WTC11 (cell line): ENCODE results near the gene ETV3. TPM values are rescaled to one million over a fixed set of nuclear protein-coding genes. Genes with fewer than 3 reads are reported as not detected.

ENCODE experiments used
- ATAC-seq: fragments of 200-7000 bp; cut with Tn5 transposase; 2 replicates; pipeline ENCODE4 v1.10.0; 2021; ENCODE audit warnings: mild to moderate bottlenecking, moderate library complexity
- CTCF ChIA-PET: fragments of 300-600 bp; sonication (Branson Sonifier 250); formaldehyde crosslinking; loops from one replicate; lab custom pipeline; 2021; ENCODE audit warnings: antibody characterized with exemption; lab: Charles Lee
- POLR2A ChIA-PET: fragments of 350-600 bp; sonication (Branson Sonifier 250); formaldehyde crosslinking; loops from one replicate; lab custom pipeline; 2021; ENCODE audit warnings: antibody characterized with exemption; lab: Charles Lee
- DNase-seq: peaks from one replicate; pipeline ENCODE4 v3.0.0; 2021; ENCODE audit warnings: low spot score
- H3K27ac Mint-ChIP-seq: 2 replicates; pipeline ENCODE4 v1.8.0; 2021; ENCODE audit warnings: mixed read lengths
- H3K27me3 Mint-ChIP-seq: 2 replicates; pipeline ENCODE4 v1.8.0; 2021; ENCODE audit warnings: low read depth, mild to moderate bottlenecking, moderate library complexity, mixed read lengths
- H3K36me3 Mint-ChIP-seq: 2 replicates; pipeline ENCODE4 v1.8.0; 2021; ENCODE audit warnings: mixed read lengths
- H3K4me1 Mint-ChIP-seq: 2 replicates; pipeline ENCODE4 v1.8.0; 2022; ENCODE audit warnings: mixed read lengths
- H3K4me3 Mint-ChIP-seq: 2 replicates; pipeline ENCODE4 v1.8.0; 2021; ENCODE audit warnings: mild to moderate bottlenecking, moderate library complexity, mixed read lengths
- H3K9me3 Mint-ChIP-seq: 2 replicates; pipeline ENCODE4 v1.8.0; 2021; ENCODE audit warnings: mixed read lengths
- CREM ChIP-seq: sonication (generic); formaldehyde crosslinking; IDR thresholded peaks from 2 replicates; pipeline ENCODE4 v1.8.1; 2022; ENCODE audit warnings: mild to moderate bottlenecking, missing genetic modification reagents, moderate library complexity
- MXD4 ChIP-seq: fragments of 250-450 bp; sonication (Bioruptor Pico); IDR thresholded peaks from 2 replicates; pipeline ENCODE4 v1.8.0; 2021; ENCODE audit warnings: mild to moderate bottlenecking, moderate library complexity, borderline replicate concordance
- NFE2L1 ChIP-seq: sonication (generic); formaldehyde crosslinking; IDR thresholded peaks from 2 replicates; pipeline ENCODE4 v1.8.1; 2023; ENCODE audit warnings: missing genetic modification reagents
- NR2C2 ChIP-seq: sonication (generic); formaldehyde crosslinking; IDR thresholded peaks from 2 replicates; pipeline ENCODE4 v1.8.0; 2022; ENCODE audit warnings: mild to moderate bottlenecking, missing genetic modification reagents
- NR3C1 ChIP-seq: sonication (generic); formaldehyde crosslinking; conservative IDR thresholded peaks from 2 replicates; pipeline ENCODE4 v1.8.1; 2023; ENCODE audit warnings: low read depth, mild to moderate bottlenecking, missing genetic modification reagents
- OVOL2 ChIP-seq: fragments of 250-450 bp; sonication (Bioruptor Pico); IDR thresholded peaks from 2 replicates; pipeline ENCODE4 v1.9.0; 2021; ENCODE audit warnings: mild to moderate bottlenecking, borderline replicate concordance
- RELA ChIP-seq: sonication (generic); formaldehyde crosslinking; IDR thresholded peaks from 2 replicates; pipeline ENCODE4 v1.8.1; 2022; ENCODE audit warnings: missing genetic modification reagents, mild to moderate bottlenecking, borderline replicate concordance
- SP1 ChIP-seq: sonication (generic); formaldehyde crosslinking; conservative IDR thresholded peaks from 2 replicates; pipeline ENCODE4 v1.8.1; 2022; ENCODE audit warnings: missing genetic modification reagents
- TEAD4 ChIP-seq: sonication (generic); formaldehyde crosslinking; IDR thresholded peaks from 2 replicates; pipeline ENCODE4 v1.8.0; 2022; ENCODE audit warnings: mild to moderate bottlenecking, missing genetic modification reagents
- TP53 ChIP-seq: sonication (generic); formaldehyde crosslinking; IDR thresholded peaks from 2 replicates; pipeline ENCODE4 v1.8.1; 2023; ENCODE audit warnings: mild to moderate bottlenecking, missing genetic modification reagents
- ZNF219 ChIP-seq: sonication (generic); formaldehyde crosslinking; IDR thresholded peaks from 2 replicates; pipeline ENCODE4 v1.8.0; 2023; ENCODE audit warnings: missing genetic modification reagents, mild to moderate bottlenecking, borderline replicate concordance
- ZNF671 ChIP-seq: fragments of 250-450 bp; sonication (Bioruptor Pico); IDR thresholded peaks from 2 replicates; pipeline ENCODE4 v1.8.0; 2021; ENCODE audit warnings: mild to moderate bottlenecking
- total RNA-seq: library from RNA; stranded (reverse); gene quantifications from 3 replicates; pipeline ENCODE4 v1.2.3, GENCODE V29; 2021
- TF ChIP-seq, protein P1 (sequence below): sonication (generic); formaldehyde crosslinking; IDR thresholded peaks from 2 replicates; pipeline ENCODE4 v1.8.0; 2023; ENCODE audit warnings: missing genetic modification reagents, mild to moderate bottlenecking, borderline replicate concordance
- TF ChIP-seq, protein P2 (sequence below): sonication (generic); formaldehyde crosslinking; IDR thresholded peaks from 2 replicates; pipeline ENCODE4 v1.8.1; 2023; ENCODE audit warnings: mild to moderate bottlenecking, missing genetic modification reagents, moderate library complexity
- TF ChIP-seq, protein P3 (sequence below): sonication (generic); formaldehyde crosslinking; conservative IDR thresholded peaks from 2 replicates; pipeline ENCODE4 v1.8.1; 2023; ENCODE audit warnings: mild to moderate bottlenecking, low read depth, missing genetic modification reagents, moderate library complexity
- TF ChIP-seq, protein P4 (sequence below): fragments of 250-450 bp; sonication (Bioruptor Pico); IDR thresholded peaks from 2 replicates; pipeline ENCODE4 v1.9.0; 2021; ENCODE audit warnings: mild to moderate bottlenecking
- TF ChIP-seq, protein P5 (sequence below): sonication (generic); formaldehyde crosslinking; IDR thresholded peaks from 2 replicates; pipeline ENCODE4 v1.8.0; 2022; ENCODE audit warnings: mild to moderate bottlenecking, missing genetic modification reagents

Gene ETV3
- total RNA-seq, 1 experiment from 2014 or later: 26.0 TPM

DNA sequence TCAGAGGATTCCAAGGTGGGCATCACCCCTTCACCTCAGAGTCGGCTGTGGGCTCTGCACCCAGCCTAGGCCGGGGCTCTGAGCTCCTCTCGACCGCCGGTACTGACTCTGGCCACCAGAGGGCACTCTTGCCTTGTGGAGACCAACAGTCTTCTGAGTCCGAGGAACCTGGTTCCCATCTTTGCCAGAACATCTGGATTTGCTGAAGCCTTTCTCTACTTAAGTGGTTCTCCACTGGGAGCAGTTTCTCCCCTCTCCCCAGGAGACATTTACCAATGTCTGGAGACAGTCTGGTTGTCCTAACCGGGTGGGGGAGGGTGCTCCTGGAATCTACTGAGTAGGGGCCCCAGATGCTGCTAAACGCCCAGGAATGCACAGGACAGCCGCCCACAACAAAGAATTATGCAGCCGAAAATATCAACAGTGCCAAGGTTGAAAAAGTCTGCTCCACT lies 48.0 kb downstream of the ETV3 start (continued):
- TF ChIP-seq SP1 (no peak; the same call in 1 of the 2 replicates), ZNF671 (CRISPR knock-in tag) (no peak), TEAD4 (no peak), NR3C1 (no peak), TP53 (CRISPR knock-in tag) (no peak)
- TF ChIP-seq, protein P1, sequence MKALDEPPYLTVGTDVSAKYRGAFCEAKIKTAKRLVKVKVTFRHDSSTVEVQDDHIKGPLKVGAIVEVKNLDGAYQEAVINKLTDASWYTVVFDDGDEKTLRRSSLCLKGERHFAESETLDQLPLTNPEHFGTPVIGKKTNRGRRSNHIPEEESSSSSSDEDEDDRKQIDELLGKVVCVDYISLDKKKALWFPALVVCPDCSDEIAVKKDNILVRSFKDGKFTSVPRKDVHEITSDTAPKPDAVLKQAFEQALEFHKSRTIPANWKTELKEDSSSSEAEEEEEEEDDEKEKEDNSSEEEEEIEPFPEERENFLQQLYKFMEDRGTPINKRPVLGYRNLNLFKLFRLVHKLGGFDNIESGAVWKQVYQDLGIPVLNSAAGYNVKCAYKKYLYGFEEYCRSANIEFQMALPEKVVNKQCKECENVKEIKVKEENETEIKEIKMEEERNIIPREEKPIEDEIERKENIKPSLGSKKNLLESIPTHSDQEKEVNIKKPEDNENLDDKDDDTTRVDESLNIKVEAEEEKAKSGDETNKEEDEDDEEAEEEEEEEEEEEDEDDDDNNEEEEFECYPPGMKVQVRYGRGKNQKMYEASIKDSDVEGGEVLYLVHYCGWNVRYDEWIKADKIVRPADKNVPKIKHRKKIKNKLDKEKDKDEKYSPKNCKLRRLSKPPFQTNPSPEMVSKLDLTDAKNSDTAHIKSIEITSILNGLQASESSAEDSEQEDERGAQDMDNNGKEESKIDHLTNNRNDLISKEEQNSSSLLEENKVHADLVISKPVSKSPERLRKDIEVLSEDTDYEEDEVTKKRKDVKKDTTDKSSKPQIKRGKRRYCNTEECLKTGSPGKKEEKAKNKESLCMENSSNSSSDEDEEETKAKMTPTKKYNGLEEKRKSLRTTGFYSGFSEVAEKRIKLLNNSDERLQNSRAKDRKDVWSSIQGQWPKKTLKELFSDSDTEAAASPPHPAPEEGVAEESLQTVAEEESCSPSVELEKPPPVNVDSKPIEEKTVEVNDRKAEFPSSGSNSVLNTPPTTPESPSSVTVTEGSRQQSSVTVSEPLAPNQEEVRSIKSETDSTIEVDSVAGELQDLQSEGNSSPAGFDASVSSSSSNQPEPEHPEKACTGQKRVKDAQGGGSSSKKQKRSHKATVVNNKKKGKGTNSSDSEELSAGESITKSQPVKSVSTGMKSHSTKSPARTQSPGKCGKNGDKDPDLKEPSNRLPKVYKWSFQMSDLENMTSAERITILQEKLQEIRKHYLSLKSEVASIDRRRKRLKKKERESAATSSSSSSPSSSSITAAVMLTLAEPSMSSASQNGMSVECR (CRISPR knock-in tag): no peak
- TF ChIP-seq, protein P2, sequence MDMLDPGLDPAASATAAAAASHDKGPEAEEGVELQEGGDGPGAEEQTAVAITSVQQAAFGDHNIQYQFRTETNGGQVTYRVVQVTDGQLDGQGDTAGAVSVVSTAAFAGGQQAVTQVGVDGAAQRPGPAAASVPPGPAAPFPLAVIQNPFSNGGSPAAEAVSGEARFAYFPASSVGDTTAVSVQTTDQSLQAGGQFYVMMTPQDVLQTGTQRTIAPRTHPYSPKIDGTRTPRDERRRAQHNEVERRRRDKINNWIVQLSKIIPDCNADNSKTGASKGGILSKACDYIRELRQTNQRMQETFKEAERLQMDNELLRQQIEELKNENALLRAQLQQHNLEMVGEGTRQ (CRISPR knock-in tag): no peak
- TF ChIP-seq, protein P3, sequence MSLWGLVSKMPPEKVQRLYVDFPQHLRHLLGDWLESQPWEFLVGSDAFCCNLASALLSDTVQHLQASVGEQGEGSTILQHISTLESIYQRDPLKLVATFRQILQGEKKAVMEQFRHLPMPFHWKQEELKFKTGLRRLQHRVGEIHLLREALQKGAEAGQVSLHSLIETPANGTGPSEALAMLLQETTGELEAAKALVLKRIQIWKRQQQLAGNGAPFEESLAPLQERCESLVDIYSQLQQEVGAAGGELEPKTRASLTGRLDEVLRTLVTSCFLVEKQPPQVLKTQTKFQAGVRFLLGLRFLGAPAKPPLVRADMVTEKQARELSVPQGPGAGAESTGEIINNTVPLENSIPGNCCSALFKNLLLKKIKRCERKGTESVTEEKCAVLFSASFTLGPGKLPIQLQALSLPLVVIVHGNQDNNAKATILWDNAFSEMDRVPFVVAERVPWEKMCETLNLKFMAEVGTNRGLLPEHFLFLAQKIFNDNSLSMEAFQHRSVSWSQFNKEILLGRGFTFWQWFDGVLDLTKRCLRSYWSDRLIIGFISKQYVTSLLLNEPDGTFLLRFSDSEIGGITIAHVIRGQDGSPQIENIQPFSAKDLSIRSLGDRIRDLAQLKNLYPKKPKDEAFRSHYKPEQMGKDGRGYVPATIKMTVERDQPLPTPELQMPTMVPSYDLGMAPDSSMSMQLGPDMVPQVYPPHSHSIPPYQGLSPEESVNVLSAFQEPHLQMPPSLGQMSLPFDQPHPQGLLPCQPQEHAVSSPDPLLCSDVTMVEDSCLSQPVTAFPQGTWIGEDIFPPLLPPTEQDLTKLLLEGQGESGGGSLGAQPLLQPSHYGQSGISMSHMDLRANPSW (CRISPR knock-in tag): no peak
- TF ChIP-seq, protein P4, sequence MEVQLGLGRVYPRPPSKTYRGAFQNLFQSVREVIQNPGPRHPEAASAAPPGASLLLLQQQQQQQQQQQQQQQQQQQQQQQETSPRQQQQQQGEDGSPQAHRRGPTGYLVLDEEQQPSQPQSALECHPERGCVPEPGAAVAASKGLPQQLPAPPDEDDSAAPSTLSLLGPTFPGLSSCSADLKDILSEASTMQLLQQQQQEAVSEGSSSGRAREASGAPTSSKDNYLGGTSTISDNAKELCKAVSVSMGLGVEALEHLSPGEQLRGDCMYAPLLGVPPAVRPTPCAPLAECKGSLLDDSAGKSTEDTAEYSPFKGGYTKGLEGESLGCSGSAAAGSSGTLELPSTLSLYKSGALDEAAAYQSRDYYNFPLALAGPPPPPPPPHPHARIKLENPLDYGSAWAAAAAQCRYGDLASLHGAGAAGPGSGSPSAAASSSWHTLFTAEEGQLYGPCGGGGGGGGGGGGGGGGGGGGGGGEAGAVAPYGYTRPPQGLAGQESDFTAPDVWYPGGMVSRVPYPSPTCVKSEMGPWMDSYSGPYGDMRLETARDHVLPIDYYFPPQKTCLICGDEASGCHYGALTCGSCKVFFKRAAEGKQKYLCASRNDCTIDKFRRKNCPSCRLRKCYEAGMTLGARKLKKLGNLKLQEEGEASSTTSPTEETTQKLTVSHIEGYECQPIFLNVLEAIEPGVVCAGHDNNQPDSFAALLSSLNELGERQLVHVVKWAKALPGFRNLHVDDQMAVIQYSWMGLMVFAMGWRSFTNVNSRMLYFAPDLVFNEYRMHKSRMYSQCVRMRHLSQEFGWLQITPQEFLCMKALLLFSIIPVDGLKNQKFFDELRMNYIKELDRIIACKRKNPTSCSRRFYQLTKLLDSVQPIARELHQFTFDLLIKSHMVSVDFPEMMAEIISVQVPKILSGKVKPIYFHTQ (CRISPR knock-in tag): no peak
- TF ChIP-seq, all 79 proteins: peak for 4

DNA sequence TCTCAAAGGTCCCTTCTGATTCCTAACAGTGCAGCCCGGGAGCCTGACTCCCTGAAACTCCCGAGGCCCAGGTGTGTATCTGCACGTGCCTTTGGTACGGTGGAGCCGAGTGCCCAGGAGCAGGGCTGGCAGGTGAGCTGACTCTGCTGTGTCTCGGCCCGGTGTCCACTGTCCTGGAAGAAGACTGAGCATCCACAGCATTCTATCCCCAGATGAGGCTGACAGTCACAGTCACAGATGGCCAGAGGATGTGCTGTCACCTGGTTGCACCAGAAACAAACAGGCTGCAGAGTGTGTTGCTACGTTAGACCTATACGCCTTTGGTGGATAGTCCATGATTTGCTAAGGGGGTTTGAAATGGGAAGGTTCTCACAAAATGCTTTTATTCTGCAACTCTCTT lies 48.4 kb downstream of the ETV3 start:
- H3K27ac Mint-ChIP-seq: no peak overlapping the region
- peak; percentile 9 for ATAC-seq
- POLR2A ChIA-PET: interaction anchor here (0.6 to 0.7 kb wide), 2 partner anchors 24 to 66 kb away, joined by 3 to 4 read pairs; no protein-coding TSS in a partner anchor

More for the DNA sequence above, 48.4 kb downstream of the ETV3 start:
- no peak for DNase-seq
- H3K9me3 Mint-ChIP-seq: no peaks in the 10 kb centered on the region
- no peaks in the 10 kb centered on the region; the same call in 1 of the 2 replicates for H3K27me3 Mint-ChIP-seq
- CTCF ChIA-PET: interaction anchor here (0.5 to 7.7 kb wide), 60 partner anchors 9 to 416 kb away, joined by 3 to 304 read pairs (median 6); partner anchors contain the start of genes ETV3 and ETV3L
- no peaks in the 10 kb centered on the region for H3K36me3 Mint-ChIP-seq
- H3K4me3 Mint-ChIP-seq: no peak overlapping the region
- H3K4me1 Mint-ChIP-seq: peaks cover 23% of the 10 kb centered on the region
- TF ChIP-seq, protein P5, sequence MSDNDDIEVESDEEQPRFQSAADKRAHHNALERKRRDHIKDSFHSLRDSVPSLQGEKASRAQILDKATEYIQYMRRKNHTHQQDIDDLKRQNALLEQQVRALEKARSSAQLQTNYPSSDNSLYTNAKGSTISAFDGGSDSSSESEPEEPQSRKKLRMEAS (CRISPR knock-in tag): no peak
- TF ChIP-seq NFE2L1 (no peak), CREM (CRISPR knock-in tag) (0 out of 2 replicates have a peak, but pooled peaks have one; percentile 3), ZNF219 (no peak), RELA (no peak), NR2C2 (no peak), OVOL2 (CRISPR knock-in tag) (no peak), MXD4 (CRISPR knock-in tag) (no peak)
